Trophoblast cell (in vitro differentiated cells and primary cell): ENCODE results near the gene ANP32A. TPM values are rescaled to one million over a fixed set of nuclear protein-coding genes. Genes with fewer than 3 reads are reported as not detected.
"Not testable (repeated sequence)": the region's sequence is repeated elsewhere in the genome, so short reads cannot be mapped to it uniquely, and the experiment has no call there.

Source experiments
- DNase-seq, 2 donors: peaks; one replicate each; pipeline ENCODE4 v3.0.0-alpha.2; 2016
- H2AFZ ChIP-seq: 2 replicates; pipeline ENCODE4 v1.6.1; 2013; ENCODE audit warnings: low read length, moderate library complexity, mild to moderate bottlenecking; ENCODE audit not compliant: insufficient read depth, poor library complexity
- H2AK5ac ChIP-seq: 2 replicates; pipeline ENCODE4 v1.6.1; 2013; ENCODE audit warnings: mild to moderate bottlenecking, low read length
- H2BK120ac ChIP-seq: 2 replicates; pipeline ENCODE4 v1.6.1; 2013; ENCODE audit warnings: low read length, mild to moderate bottlenecking, moderate library complexity; ENCODE audit not compliant: insufficient read depth, poor library complexity
- H2BK12ac ChIP-seq: 2 replicates; pipeline ENCODE4 v1.6.1; 2013; ENCODE audit warnings: mild to moderate bottlenecking, low read length, moderate library complexity
- H2BK5ac ChIP-seq: 2 replicates; pipeline ENCODE4 v1.6.1; 2013; ENCODE audit warnings: low read length, low read depth, moderate library complexity, mild to moderate bottlenecking; ENCODE audit not compliant: poor library complexity
- H3K14ac ChIP-seq: 2 replicates; pipeline ENCODE4 v1.6.1; 2013; ENCODE audit warnings: mild to moderate bottlenecking, low read length
- H3K18ac ChIP-seq: 2 replicates; pipeline ENCODE4 v1.6.1; 2013; ENCODE audit warnings: mild to moderate bottlenecking, low read length
- H3K23ac ChIP-seq: 2 replicates; pipeline ENCODE4 v1.6.1; 2013; ENCODE audit warnings: low read length
- H3K27ac ChIP-seq: 2 replicates; pipeline ENCODE4 v1.5.1; 2013; ENCODE audit warnings: low read depth, mild to moderate bottlenecking, inconsistent platforms, low read length, moderate library complexity
- H3K27me3 ChIP-seq: 2 replicates; pipeline ENCODE4 v1.6.1; 2013; ENCODE audit warnings: inconsistent platforms, mild to moderate bottlenecking, low read length, moderate library complexity; ENCODE audit not compliant: insufficient read depth
- H3K36me3 ChIP-seq, 2 experiments: 1 replicate in 1 of 2; 2 replicates in 1 of 2; pipeline ENCODE4 v1.6.1; 2013; ENCODE audit warnings: low read length in 2 of 2, mild to moderate bottlenecking in 2 of 2, moderate library complexity in 1 of 2; ENCODE audit not compliant: insufficient read depth in 2 of 2, control insufficient read depth in 1 of 2
- H3K4ac ChIP-seq: 2 replicates; pipeline ENCODE4 v1.6.1; 2013; ENCODE audit warnings: low read depth, mild to moderate bottlenecking, low read length, moderate library complexity
- H3K4me1 ChIP-seq, 2 experiments: 1 replicate in 1 of 2; 2 replicates in 1 of 2; pipeline ENCODE4 v1.6.1; 2013; ENCODE audit warnings: low read length in 2 of 2, mild to moderate bottlenecking in 2 of 2, moderate library complexity in 1 of 2; ENCODE audit not compliant: insufficient read depth in 2 of 2, control insufficient read depth in 1 of 2
- H3K4me2 ChIP-seq: 2 replicates; pipeline ENCODE4 v1.6.1; 2013; ENCODE audit warnings: inconsistent platforms, mild to moderate bottlenecking, low read length, moderate library complexity
- H3K4me3 ChIP-seq: 2 replicates; pipeline ENCODE4 v1.5.1; 2013; ENCODE audit warnings: mild to moderate bottlenecking, low read depth, low read length, inconsistent platforms
- H3K79me1 ChIP-seq: one replicate; pipeline ENCODE4 v1.6.1; 2013; ENCODE audit warnings: low read length
- H3K79me2 ChIP-seq: 2 replicates; pipeline ENCODE4 v1.6.1; 2013; ENCODE audit warnings: low read length, mild to moderate bottlenecking; ENCODE audit not compliant: control insufficient read depth, insufficient read depth, poor library complexity
- H3K9ac ChIP-seq: 2 replicates; pipeline ENCODE4 v1.6.1; 2013; ENCODE audit warnings: mild to moderate bottlenecking, low read length
- H3K9me3 ChIP-seq: 2 replicates; pipeline ENCODE4 v1.6.1; 2013; ENCODE audit warnings: low read depth, mild to moderate bottlenecking, control low read depth, inconsistent platforms, low read length; ENCODE audit not compliant: insufficient read depth
- H4K12ac ChIP-seq: 2 replicates; pipeline ENCODE4 v1.6.1; 2013; ENCODE audit warnings: low read depth, mild to moderate bottlenecking, low read length, moderate library complexity
- H4K8ac ChIP-seq: 2 replicates; pipeline ENCODE4 v1.6.1; 2013; ENCODE audit warnings: low read depth, mild to moderate bottlenecking, low read length, moderate library complexity
- H4K91ac ChIP-seq: one replicate; pipeline ENCODE4 v1.6.1; 2013; ENCODE audit warnings: low read depth, mild to moderate bottlenecking, low read length, moderate library complexity
- WGBS: extraction: QIAGEN DNeasy Blood & Tissue Kit; methylation state at CpG from one replicate; pipeline ENCODE4 v1.1.7; 2013; ENCODE audit warnings: missing lambda C conversion rate; ENCODE audit not compliant: insufficient read length, insufficient coverage; ENCODE audit errors: extremely low coverage; 5-methylcytosine and 5-hydroxymethylcytosine counted together
- polyA plus RNA-seq: library from polyadenylated mRNA; stranded (reverse); fragments of 200-250 nt; gene quantifications from 2 replicates; pipeline ENCODE4 v1.2.3, GENCODE V29; 2013

The ANP32A gene
- polyA plus RNA-seq = 247 and 258 TPM in 2 replicates

DNA sequence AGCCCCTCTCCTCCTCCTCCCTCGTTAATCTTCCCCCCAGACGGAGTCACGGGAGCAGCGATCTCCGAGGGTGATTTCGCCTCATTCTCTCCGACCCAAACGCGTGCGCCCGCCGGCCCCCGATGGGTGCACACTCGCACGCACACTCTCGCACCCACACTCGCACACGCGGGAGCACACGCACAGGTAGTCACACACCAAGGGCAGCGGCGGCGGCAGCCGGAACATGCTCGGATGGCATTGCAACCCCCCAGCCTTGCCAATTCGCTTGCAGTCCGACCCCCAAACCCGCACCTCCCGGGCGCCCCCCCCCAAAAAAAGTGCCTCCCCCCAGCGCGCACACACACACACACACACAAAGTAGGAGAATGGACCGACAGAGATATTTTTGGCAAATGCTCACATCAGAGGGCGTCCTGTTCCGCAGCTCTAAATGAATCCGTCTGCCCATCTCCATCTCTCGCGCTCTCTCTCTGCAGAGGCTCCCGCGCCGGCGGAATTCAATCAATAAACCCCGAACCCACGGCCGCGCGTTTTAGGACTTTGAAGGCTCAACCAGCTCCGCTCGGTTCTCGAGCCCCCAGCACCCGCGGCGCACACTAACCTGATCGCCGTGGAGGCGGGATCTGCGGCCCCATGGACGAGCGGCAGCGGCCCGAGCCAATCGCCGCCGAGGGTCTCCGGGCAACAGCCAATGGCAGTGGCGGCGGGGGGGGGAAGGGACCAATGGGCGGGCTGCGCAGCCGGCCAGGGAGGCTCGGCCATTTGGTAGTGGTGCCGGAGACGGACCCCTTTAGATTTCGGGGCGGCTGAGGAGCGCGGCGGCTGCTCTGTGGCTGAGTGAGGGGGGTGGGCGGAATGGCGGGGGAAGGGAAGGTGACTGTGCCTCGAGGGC is at the start of gene ANP32A:
Gene ANP32A, minus strand, starts transcription at position 601 of the 895 bp plus-strand sequence. Its CDS starts 144 bp downstream, at position 457.
- peak within 1 kb of the TSS; percentile 99 for H3K4ac ChIP-seq
- peaks cover 40% of the 10 kb centered on the region for H3K79me1 ChIP-seq
- H3K79me2 ChIP-seq = peaks cover 40% of the 10 kb centered on the region
- no CpG with 5 or more reads among the region's 81 CpGs for WGBS
- H4K91ac ChIP-seq = peak within 1 kb of the TSS; percentile 97
- H3K27ac ChIP-seq = peak within 1 kb of the TSS; percentile 89
- H3K23ac ChIP-seq = peak within 1 kb of the TSS; percentile 50
- peak within 1 kb of the TSS; percentile 91 for H4K8ac ChIP-seq
- H2AK5ac ChIP-seq = peak within 1 kb of the TSS; percentile 98
- peak within 1 kb of the TSS; percentile 90 for H4K12ac ChIP-seq
- no peaks in the 10 kb centered on the region for H3K9me3 ChIP-seq
- H3K36me3 ChIP-seq = peaks cover 0 to 2% of the 10 kb centered on the region in 2 experiments
- H3K14ac ChIP-seq = peak within 1 kb of the TSS; percentile 89
- peak; percentile 96 to 98 for DNase-seq
- peaks cover 4 to 6% of the 10 kb centered on the region in 2 experiments for H3K4me1 ChIP-seq
- H2BK120ac ChIP-seq = peak within 1 kb of the TSS; percentile 99
- peak within 1 kb of the TSS; percentile 92 for H3K4me2 ChIP-seq
- H2AFZ ChIP-seq = peak within 1 kb of the TSS; percentile 97
- H3K18ac ChIP-seq = peak within 1 kb of the TSS; percentile 97
- H2BK5ac ChIP-seq = peak within 1 kb of the TSS; percentile 98
- no peaks in the 10 kb centered on the region for H3K27me3 ChIP-seq
- peak within 1 kb of the TSS; percentile 99 for H3K4me3 ChIP-seq
- H3K9ac ChIP-seq = peak within 1 kb of the TSS; percentile 98
- peak within 1 kb of the TSS; percentile 27 for H2BK12ac ChIP-seq

DNA sequence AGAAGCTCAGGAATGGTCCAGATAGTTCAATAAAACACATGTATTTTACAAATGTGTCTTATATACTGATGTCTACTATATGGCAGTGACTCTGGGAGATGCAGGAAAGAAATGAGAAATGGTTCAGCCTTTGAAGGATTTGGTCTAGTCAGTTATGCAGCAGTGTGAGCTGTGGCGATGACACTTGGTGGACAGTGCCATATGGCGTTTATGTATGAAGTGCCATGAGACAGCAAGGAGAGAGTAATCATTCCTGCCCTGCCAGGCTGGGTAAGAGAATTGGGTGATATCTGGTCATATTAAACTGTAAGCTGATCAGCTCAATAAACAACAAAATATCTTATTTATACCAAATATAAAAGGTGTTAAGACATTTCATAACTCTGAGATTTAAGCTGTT is 47.6 kb upstream of the ANP32A start:
- H3K23ac ChIP-seq = no peak overlapping the region
- H2BK5ac ChIP-seq = no peak overlapping the region
- no peak overlapping the region for H4K12ac ChIP-seq
- DNase-seq = no peak
- no peaks in the 10 kb centered on the region for H3K4me1 ChIP-seq
- H2BK12ac ChIP-seq = no peak overlapping the region
- no peak overlapping the region for H3K18ac ChIP-seq
- no peak overlapping the region for H3K4me3 ChIP-seq
- WGBS = no CpG with 5 or more reads among the region's 2 CpGs
- H3K14ac ChIP-seq = no peak overlapping the region
- H3K9ac ChIP-seq = no peak overlapping the region
- H2BK120ac ChIP-seq = no peak overlapping the region
- peaks cover 2% of the 10 kb centered on the region for H3K27me3 ChIP-seq
- no peaks in the 10 kb centered on the region for H3K36me3 ChIP-seq
- H2AFZ ChIP-seq = no peak overlapping the region
- H4K91ac ChIP-seq = no peak overlapping the region
- H3K79me2 ChIP-seq = no peaks in the 10 kb centered on the region
- H3K27ac ChIP-seq = no peak overlapping the region
- no peak overlapping the region for H3K4ac ChIP-seq
- H3K4me2 ChIP-seq = no peak overlapping the region
- no peak overlapping the region for H2AK5ac ChIP-seq
- no peaks in the 10 kb centered on the region for H3K79me1 ChIP-seq
- no peaks in the 10 kb centered on the region for H3K9me3 ChIP-seq
- no peak overlapping the region for H4K8ac ChIP-seq

- H3K27ac ChIP-seq = no peak overlapping the region
- no peak overlapping the region for H4K91ac ChIP-seq
- no peak overlapping the region for H3K23ac ChIP-seq
- H4K8ac ChIP-seq = no peak overlapping the region
- no peak overlapping the region for H2AFZ ChIP-seq
- H3K4me2 ChIP-seq = no peak overlapping the region
- DNase-seq = no peak
- no peak overlapping the region for H2BK120ac ChIP-seq
- H3K18ac ChIP-seq = no peak overlapping the region
- H3K36me3 ChIP-seq = no peaks in the 10 kb centered on the region
- H3K27me3 ChIP-seq = no peaks in the 10 kb centered on the region
- H3K79me2 ChIP-seq = no peaks in the 10 kb centered on the region
- H2BK5ac ChIP-seq = no peak overlapping the region
- H2BK12ac ChIP-seq = no peak overlapping the region
- H2AK5ac ChIP-seq = no peak overlapping the region
- no peak overlapping the region for H3K14ac ChIP-seq
- no peak overlapping the region for H3K4me3 ChIP-seq
- no peaks in the 10 kb centered on the region for H3K79me1 ChIP-seq
- H3K9ac ChIP-seq = no peak overlapping the region
- H3K9me3 ChIP-seq = no peaks in the 10 kb centered on the region
- no peak overlapping the region for H4K12ac ChIP-seq
- no peaks in the 10 kb centered on the region for H3K4me1 ChIP-seq
- no peak overlapping the region for H3K4ac ChIP-seq
Measured at GRCh38 chr15:68862415-68862814, 41.7 kb upstream of the ANP32A start.

- H2BK120ac ChIP-seq, H2BK5ac ChIP-seq, H3K79me1 ChIP-seq, H4K91ac ChIP-seq, H3K14ac ChIP-seq, H2BK12ac ChIP-seq, H3K4ac ChIP-seq, H4K8ac ChIP-seq, H3K4me1 ChIP-seq, H2AK5ac ChIP-seq, H3K4me3 ChIP-seq, H3K27me3 ChIP-seq, H4K12ac ChIP-seq, H3K9me3 ChIP-seq, H3K79me2 ChIP-seq, H3K36me3 ChIP-seq, H2AFZ ChIP-seq, H3K18ac ChIP-seq, DNase-seq, H3K9ac ChIP-seq, H3K27ac ChIP-seq, H3K4me2 ChIP-seq, H3K23ac ChIP-seq: not testable (repeated sequence)
- WGBS = no CpG with 5 or more reads among the region's 4 CpGs
Measured at GRCh38 chr15:68858666-68859065, 38.0 kb upstream of the ANP32A start.
